Muscle of leg (tissue), 11 donors: ENCODE data around the gene L3MBTL3. TPM values are rescaled to one million over a fixed set of nuclear protein-coding genes. Genes with fewer than 3 reads are reported as not detected.

Experiments used
- DNase-seq: peaks from one replicate; pipeline ENCODE4 v3.0.0; 2013
- H3K27ac ChIP-seq: one replicate; pipeline ENCODE4 v1.5.1; 2013; ENCODE audit warnings: mild to moderate bottlenecking, low read length, control low read depth
- H3K27me3 ChIP-seq: one replicate; pipeline ENCODE4 v1.6.1; 2013; ENCODE audit warnings: low read length; ENCODE audit not compliant: control insufficient read depth, insufficient read depth
- H3K36me3 ChIP-seq: one replicate; pipeline ENCODE4 v1.6.1; 2013; ENCODE audit warnings: low read length; ENCODE audit not compliant: control insufficient read depth, insufficient read depth
- H3K4me1 ChIP-seq: one replicate; pipeline ENCODE4 v1.6.1; 2013; ENCODE audit warnings: low read length; ENCODE audit not compliant: control insufficient read depth, insufficient read depth
- H3K4me3 ChIP-seq: one replicate; pipeline ENCODE4 v1.5.1; 2013; ENCODE audit warnings: low read length, control low read depth
- H3K9me3 ChIP-seq: replicated peaks from 2 replicates; pipeline ENCODE4 v1.6.1; 2013; ENCODE audit warnings: low read depth, low read length; ENCODE audit not compliant: control insufficient read depth
- WGBS: methylation state at CpG from one replicate; pipeline ENCODE4 v1.1.5; 2013; ENCODE audit warnings: missing lambda C conversion rate; ENCODE audit not compliant: insufficient coverage; 5-methylcytosine and 5-hydroxymethylcytosine counted together
- polyA plus RNA-seq, 8 donors: library from polyadenylated mRNA; unstranded; fragments of 120-200 nt; gene quantifications; one replicate each; pipeline versions ENCODE4 v1.2.1 to v1.2.3, GENCODE V29; 2013; ENCODE audit warnings: inconsistent platforms in 1 of 8, low replicate concordance in 1 of 8; ENCODE audit not compliant: insufficient read length in 8 of 8, insufficient read depth in 1 of 8
- total RNA-seq: library from RNA; stranded (reverse); fragments of 120-200 nt; gene quantifications from one replicate; pipeline ENCODE4 v1.2.4, GENCODE V29; 2013

Gene L3MBTL3
- total and polyA plus RNA-seq, 9 donors: 4.5 to 8.4 (median 5.6) TPM

DNA sequence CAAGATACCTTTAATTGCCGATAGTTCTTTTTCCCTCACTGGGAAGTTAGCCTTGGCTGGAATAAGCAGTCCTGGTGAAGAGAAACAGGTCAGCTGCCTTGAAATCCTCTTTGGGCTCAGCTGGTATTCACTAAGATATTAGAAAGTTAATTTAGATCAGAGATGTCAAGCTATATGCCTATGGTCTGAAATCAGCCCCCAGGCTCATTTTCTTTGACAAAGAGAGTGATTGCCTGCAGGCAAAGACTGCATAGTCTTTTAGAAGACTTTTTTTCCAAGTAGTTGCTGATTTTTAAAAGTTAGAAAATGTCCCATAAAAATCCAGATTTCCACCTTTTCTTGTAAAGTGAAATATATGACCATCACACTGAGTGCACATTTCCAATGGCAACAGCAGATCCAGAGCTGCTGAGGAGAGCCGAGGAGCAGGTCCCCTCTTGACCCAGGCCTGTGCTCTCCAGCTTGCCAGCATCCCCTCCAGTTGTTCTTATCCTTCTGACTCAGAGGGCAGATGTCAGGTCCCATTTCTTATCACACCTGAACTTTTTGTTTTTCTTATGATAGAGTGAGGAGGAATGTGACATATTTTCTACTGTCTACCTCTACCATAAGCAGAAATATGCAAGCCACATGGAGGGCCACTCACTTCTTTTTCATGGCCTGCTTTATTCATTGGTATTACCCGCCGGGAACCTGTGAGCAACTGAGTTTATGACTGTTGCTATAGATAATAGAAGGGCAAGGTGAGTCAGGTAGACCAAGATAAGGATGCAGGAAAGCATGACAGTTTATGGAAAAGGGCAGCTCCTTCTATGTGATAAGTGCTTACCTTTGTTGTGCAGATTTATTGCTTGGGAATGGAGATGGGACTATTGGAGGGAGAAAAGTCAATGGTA lies 17.6 kb upstream of the L3MBTL3 start:
- no peaks in the 10 kb centered on the region for H3K36me3 ChIP-seq
- H3K27me3 ChIP-seq: no peaks in the 10 kb centered on the region
- H3K4me3 ChIP-seq: no peak overlapping the region
- 80% methylated on average over 1 of the region's 4 CpGs for WGBS
- H3K9me3 ChIP-seq: no peaks in the 10 kb centered on the region
- no peak overlapping the region for H3K27ac ChIP-seq
- DNase-seq: no peak
- no peaks in the 10 kb centered on the region for H3K4me1 ChIP-seq

- Histone ChIP-seq H3K4me1 (no peaks in the 10 kb centered on the region), H3K4me3 (no peak overlapping the region), H3K27ac (no peak overlapping the region), H3K36me3 (no peaks in the 10 kb centered on the region), H3K27me3 (no peaks in the 10 kb centered on the region), H3K9me3 (no peaks in the 10 kb centered on the region)
- WGBS: 100% methylated on average over 1 of the region's 4 CpGs
- no peak for DNase-seq
Measured at GRCh38 chr6:130008236-130008873, 10.0 kb upstream of the L3MBTL3 start.

DNA sequence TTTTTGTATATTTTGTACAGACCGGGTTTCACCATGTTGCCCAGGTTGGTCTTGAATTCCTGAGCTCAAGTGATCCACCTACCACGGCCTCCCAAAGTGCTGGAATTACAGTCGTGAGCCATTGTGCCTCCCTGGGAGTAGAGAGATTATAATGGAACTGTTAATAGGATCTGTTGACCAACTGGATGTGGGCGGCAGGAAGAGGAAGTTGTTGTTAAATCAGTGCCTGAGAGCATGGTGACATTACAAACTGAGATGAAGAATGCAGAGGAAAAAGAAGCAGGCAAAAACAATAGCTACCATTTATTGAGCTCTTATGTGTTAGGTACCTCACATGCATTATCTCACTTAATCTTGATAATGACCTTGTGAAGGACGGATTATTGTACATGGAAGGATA lies 9.2 kb upstream of the L3MBTL3 start:
- DNase-seq: no peak
- no peaks in the 10 kb centered on the region for H3K4me1 ChIP-seq
- H3K36me3 ChIP-seq: no peaks in the 10 kb centered on the region
- H3K27ac ChIP-seq: no peak overlapping the region
- no peak overlapping the region for H3K4me3 ChIP-seq
- no peaks in the 10 kb centered on the region for H3K9me3 ChIP-seq
- WGBS: 62% methylated on average over 3 of the region's 5 CpGs
- no peaks in the 10 kb centered on the region for H3K27me3 ChIP-seq

GRCh38 chr6:130010387-130010786 lies 8.0 kb upstream of the L3MBTL3 start:
- Histone ChIP-seq H3K27me3 (no peaks in the 10 kb centered on the region), H3K36me3 (no peaks in the 10 kb centered on the region), H3K27ac (no peak overlapping the region), H3K9me3 (no peaks in the 10 kb centered on the region), H3K4me3 (no peak overlapping the region), H3K4me1 (no peaks in the 10 kb centered on the region)
- DNase-seq: no peak
- no CpG with 5 or more reads among the region's 2 CpGs for WGBS

- H3K4me1 ChIP-seq: no peaks in the 10 kb centered on the region
Measured at GRCh38 chr6:130012728-130013127, 5.7 kb upstream of the L3MBTL3 start.

GRCh38 chr6:130018744-130019325 lies 454 bp downstream of the L3MBTL3 start:
- H3K36me3 ChIP-seq: no peaks in the 10 kb centered on the region
- H3K9me3 ChIP-seq: no peaks in the 10 kb centered on the region
- H3K27me3 ChIP-seq: no peaks in the 10 kb centered on the region
- peak; percentile 45 for DNase-seq
- WGBS: under 1% methylated on average over 53 of the region's 54 CpGs
- H3K27ac ChIP-seq: peak overlapping the region; percentile 92
- H3K4me3 ChIP-seq: peak overlapping the region; percentile 88
- no peaks in the 10 kb centered on the region for H3K4me1 ChIP-seq

More at GRCh38 chr6:130012728-130013127, 5.7 kb upstream of the L3MBTL3 start:
- DNase-seq: no peak
- H3K36me3 ChIP-seq: no peaks in the 10 kb centered on the region
- H3K4me3 ChIP-seq: no peak overlapping the region
- H3K27me3 ChIP-seq: no peaks in the 10 kb centered on the region
- H3K27ac ChIP-seq: no peak overlapping the region
- WGBS: no CpG with 5 or more reads among the region's 4 CpGs
- H3K9me3 ChIP-seq: no peaks in the 10 kb centered on the region

GRCh38 chr6:130019326-130020072 lies 1.1 kb downstream of the L3MBTL3 start:
- peak; percentile 61 for DNase-seq
- Histone ChIP-seq H3K27ac (peak overlapping the region; percentile 87), H3K4me1 (no peaks in the 10 kb centered on the region), H3K9me3 (no peaks in the 10 kb centered on the region), H3K36me3 (no peaks in the 10 kb centered on the region), H3K27me3 (no peaks in the 10 kb centered on the region), H3K4me3 (peak overlapping the region; percentile 96)
- WGBS: under 1% methylated on average over 67 of the region's 116 CpGs

DNA sequence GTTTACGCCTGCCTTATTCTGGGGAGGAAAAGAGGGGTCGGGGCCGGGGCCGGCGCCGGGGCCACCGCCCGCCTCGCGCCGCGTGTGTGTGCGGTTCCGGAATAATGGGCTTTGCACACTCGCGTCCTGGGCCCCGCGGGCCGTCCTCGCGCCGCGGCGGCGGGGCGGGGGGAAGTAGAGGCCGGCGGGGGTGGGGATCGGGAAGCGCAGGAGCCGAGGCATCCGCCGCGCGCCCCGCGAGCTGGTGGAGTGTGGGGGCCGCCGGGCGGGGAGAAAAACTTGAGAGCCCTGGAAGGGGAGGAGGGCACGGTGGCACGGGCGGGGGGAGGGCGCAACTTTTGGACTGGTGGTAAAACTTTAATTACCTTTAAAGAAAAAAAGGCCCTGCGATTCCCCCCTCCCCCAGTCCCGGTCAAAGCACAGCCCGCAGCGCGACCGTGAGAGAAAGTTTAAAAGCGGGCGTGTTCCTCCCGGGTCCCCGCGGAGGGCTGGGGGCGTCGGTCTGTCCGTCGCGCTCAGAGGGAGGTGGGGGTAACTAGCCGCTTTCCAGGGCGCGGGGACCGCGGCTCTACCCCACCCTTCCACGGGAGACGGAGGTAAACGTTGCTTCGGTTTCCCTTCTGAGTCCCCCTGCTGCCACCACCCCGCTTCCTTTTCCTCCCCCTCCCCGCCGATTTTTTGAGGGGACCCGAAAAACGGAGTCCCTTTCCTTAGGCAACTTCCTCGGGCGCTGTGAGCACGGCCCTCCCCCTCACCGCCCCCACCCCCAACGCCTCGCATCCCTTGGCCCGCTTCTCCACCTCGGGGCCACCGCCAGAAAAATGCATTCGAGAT lies 1.9 kb downstream of the L3MBTL3 start:
- H3K4me3 ChIP-seq: peak overlapping the region; percentile 68

DNA sequence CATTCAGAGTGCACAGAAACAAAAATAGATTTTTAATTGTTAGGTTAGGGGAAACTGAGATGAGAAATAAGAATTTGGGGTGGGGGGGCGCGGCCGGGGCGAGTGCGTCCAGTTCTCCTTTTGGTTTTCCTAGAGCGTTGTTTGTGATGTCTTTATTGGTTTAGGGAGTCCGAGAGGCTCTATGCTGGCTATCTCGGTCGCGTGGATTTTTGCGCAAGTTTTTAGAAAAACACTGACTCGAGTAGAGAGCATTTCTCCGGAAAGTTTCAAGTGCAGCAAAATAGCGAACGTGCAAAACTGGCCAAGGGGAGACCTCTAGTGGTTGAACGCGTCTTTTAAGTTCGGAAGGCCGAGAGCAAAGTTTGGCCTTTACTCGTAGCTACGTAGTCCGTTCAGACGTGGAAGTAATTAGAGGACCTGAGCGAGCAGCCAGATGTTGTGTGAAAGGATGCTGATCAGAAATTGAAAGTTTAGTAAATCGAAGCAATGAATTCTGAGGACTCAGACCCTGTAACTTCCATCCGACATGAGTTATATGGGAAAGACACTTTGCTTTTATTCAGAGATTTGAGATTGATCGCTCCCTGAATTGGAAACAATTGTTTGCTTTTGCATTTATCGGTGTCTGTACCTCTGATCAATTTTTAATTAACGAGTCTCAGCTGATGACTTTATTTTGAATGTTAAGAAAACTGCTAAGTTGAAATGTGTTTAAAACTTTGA lies 2.7 kb downstream of the L3MBTL3 start:
- Histone ChIP-seq H3K9me3 (no peaks in the 10 kb centered on the region), H3K27me3 (no peaks in the 10 kb centered on the region), H3K4me1 (no peaks in the 10 kb centered on the region), H3K4me3 (peak overlapping the region; percentile 68), H3K36me3 (peaks cover 2% of the 10 kb centered on the region), H3K27ac (peak overlapping the region; percentile 85)
- peak; percentile 98 for DNase-seq
- 4% methylated on average over 26 of the region's 29 CpGs for WGBS

More for the DNA sequence above, 1.9 kb downstream of the L3MBTL3 start:
- H3K27ac ChIP-seq: peak overlapping the region; percentile 85
- no peaks in the 10 kb centered on the region for H3K9me3 ChIP-seq
- H3K27me3 ChIP-seq: no peaks in the 10 kb centered on the region
- DNase-seq: peak; percentile 50
- WGBS: under 1% methylated on average over 18 of the region's 84 CpGs
- peaks cover 2% of the 10 kb centered on the region for H3K36me3 ChIP-seq
- no peaks in the 10 kb centered on the region for H3K4me1 ChIP-seq
